NCI-H1092 (cell line): Measurements from ENCODE around the gene RNASE7.
"Not testable (repeated sequence)": the region's sequence is repeated elsewhere in the genome, so short reads cannot be mapped to it uniquely, and the experiment has no call there.

Experiments
- DNase-seq: peaks from one replicate; lab custom pipeline; 2025; lab: John Stamatoyannopoulos, UW

Gene RNASE7

DNA sequence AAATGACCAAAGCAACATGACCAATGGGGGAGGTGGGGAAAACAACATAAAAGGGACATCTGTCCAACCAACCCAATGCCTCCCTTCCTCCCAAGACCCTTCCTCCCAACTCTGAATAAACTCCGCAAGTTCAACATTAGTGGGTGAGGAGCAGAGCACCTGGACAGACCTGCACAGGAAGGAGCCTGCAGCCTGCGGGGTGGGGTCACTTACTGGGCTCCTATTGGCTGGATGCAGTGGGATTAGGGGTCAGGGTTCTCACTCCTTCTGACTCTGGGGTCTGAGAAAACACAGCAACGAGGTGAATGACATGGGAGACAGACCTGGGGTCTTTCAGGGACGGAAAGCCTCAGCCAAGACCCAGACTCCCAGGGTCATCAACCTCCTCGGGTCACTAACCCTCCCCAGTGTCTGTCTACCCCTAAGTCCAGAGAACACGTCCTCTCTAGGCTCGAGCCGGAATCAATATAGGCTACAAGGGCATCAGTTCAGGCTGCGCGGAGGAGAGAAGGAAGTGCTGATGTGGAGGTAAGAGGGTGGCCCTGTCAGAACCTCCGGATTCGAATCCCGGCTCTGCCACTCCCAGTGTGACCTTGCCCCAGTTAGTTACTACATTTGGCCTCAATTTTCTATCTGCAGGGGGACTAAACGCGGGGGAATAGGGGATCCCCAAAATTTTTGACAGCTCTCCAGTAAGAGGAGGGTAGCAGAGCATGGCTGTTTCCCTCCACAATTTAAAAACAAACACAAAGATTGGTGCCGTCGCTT lies 18.2 kb upstream of the RNASE7 start:
- DNase-seq = no peak

DNA sequence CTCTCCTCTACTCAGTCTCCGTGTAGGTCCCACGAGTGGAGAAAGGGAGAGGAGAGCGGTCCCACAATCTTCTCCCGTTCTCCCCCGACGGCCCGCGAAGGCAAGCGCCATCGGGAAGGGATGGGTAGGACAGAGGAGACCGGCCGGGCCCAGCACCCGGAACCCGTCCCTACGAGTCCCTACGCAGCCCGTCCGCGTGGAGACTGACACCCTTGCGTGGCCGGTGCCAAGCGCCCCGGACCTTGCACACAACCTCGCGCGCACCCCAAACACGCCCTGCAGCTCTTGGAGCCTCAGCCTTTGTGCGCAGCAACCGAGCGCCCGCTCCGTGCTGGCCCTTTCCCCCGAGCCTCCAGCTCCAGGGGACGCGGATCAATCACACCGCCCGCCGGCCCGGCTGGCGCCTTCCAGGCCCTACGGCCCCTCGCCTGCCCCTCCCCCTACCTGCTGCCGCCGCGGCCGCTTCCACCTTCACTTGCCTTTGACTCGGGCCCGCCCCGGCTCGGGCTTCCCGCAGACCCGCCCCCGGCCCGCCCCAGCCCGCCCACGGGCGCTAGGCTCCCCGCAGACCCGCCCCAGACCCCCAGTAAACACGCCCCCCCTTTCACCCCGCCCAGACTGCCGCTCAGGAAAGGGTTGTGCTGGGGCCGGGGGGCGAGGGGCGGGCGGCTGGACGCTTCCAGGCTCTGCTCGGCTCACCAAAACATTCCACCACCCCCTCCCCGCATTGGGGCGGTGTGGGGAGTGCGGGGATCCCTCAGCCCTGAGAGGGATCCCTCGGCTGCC lies 17.4 kb upstream of the RNASE7 start, which contains the start of gene NDRG2:
TSS of gene NDRG2 (minus strand) at position 477 of the 786 bp plus-strand sequence. CDS start 1,746 bp downstream, outside the sequence.
- peak; percentile 28 for DNase-seq

GRCh38 chr14:21025371-21026273 lies 16.5 kb upstream of the RNASE7 start:
- no peak for DNase-seq

GRCh38 chr14:21026274-21026987 lies 15.7 kb upstream of the RNASE7 start:
- DNase-seq = no peak

DNA sequence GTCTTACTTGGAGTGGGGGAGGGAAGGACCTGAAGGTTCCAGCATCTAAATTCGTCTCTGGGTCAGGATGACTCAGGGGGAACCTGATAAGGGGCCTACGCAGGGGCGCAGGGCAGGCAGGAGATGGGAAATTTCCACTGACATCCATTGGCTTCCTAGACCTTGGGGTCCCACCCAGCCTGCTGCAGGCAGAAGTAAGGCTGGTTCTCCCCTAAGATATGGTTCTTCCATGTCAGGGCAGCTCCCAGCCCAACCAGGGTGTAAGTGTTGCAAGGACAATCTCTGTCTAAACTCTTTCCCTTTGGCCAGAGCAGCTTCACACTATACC lies 15.2 kb upstream of the RNASE7 start:
- DNase-seq = no peak

GRCh38 chr14:21029917-21030316 lies 12.2 kb upstream of the RNASE7 start, which contains the start of gene TPPP2:
TSS of gene TPPP2 (plus strand) at chr14:21030217. CDS start at chr14:21030582, 365 bp downstream.
- DNase-seq = no peak

- DNase-seq = no peak
Measured at GRCh38 chr14:21030531-21030930, 11.6 kb upstream of the RNASE7 start.

DNA sequence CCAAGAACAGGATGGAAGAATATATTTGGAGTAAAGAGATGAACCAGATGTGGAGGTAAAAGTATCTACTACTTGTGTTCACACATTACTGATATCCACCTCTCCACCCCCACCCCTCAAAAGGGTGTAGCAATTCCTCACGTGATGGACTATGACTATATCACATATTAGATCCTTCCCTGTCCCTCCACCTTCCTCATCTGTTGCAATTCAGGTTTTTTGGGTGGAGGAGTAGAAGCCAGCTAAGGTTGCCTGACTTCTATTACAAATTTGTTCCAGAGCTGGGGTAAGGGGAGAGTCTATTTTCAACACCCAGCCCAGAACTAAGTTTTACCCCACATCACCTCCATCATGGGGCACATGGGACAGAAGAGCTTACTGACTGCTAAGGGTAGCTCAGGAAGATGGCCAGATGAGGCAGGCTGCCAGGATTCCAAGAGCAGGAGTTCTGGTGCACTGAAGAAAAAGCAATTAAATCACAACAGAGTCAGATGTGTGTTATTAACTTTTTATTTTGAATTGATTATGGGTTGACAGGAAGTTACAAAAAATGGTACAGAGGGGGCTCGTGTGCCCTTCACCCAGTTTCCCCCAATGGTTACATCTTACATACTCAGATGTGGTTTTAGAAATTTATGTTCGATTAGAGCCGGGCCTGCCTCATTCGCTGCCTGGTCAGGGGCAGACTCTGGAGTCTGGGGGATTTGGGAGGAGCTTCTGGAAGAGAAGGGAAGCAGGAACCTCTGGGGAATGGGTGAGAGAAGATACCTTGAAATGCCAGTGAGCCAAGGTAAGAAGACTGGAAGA lies 9.6 kb upstream of the RNASE7 start:
- no peak for DNase-seq

DNA sequence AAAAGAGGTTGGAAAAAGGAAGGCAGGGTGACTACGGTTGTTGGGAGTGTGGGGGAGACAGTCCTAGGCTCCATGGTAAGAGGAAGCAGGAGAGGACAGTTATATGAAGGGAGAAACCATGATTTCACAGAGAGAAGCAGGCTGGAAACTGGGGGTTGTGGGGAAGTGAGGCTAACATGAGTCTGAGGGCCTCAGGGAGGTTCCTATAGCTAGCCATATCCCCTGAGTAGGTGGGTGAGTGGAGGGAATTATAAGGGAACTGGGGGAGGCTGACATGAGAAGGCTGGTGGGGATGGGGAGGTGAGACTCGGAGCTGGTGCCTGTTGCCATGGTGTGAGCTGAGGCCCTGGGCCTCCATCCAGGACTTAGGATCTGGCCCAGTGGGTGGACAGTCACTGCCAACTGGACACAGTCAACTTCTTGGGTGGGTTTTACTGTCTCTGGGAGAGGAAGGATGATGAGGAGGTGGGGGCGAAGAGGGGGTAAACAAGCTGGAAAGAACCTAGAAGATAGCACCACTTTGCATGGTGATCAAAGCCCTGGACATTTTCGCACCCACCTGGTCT lies 8.9 kb upstream of the RNASE7 start:
- DNase-seq = no peak

- no peak for DNase-seq
Measured at GRCh38 chr14:21034707-21035106, 7.5 kb upstream of the RNASE7 start, which contains the start of gene RNASE13. TSS of gene RNASE13 (minus strand) at chr14:21034807. CDS start at chr14:21034288, 519 bp downstream.

GRCh38 chr14:21036751-21037150 lies 5.4 kb upstream of the RNASE7 start:
- no peak for DNase-seq

- DNase-seq = no peak
Measured at GRCh38 chr14:21037156-21037555, 5.0 kb upstream of the RNASE7 start.

DNA sequence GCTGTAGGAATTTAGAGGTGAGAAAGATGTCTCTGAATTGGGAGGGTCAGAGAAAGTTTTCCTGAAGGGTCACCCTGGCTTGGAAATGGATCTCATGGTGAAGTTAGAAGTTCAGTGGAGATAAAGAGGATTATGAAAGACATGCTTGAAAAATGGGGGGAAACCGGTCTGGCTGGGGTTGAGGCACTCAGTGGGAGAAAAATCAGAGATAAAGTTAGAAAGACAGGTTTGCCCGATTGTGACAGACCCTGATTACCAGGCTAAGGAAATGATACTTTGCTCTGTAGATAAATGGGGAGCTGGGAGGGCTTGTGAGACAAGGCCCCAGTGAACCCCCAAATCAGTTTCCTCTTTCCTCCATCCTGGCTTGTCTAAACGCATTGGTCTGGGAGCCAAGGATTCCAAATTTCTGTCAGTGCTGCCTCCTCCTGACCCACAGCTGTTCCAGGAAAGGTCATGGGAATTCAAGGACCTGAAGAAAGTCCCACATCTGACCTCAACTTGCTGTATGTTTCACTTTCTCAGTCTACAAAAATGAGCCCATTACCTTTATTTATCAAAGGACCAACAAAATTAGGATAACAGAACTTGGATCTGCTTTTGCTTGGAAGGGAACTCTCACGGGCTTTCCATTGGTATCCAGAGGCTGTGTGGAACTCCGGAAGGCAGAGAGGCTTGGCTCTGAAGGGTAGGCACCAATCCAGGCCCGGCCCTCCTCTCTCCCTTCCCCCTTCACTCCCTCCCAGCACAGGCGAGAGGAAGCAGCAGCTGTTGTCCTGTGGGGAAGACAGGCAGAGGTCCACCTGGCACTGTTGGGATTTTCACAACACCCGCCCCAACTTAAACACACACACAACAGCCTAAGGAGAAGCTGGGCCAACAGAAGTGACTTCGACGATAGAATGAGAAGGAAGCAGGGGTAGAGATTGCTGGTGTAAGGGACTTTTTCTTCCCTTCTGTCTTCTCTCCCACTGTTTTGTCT lies 3.4 kb upstream of the RNASE7 start:
- peak; percentile 14 for DNase-seq

DNA sequence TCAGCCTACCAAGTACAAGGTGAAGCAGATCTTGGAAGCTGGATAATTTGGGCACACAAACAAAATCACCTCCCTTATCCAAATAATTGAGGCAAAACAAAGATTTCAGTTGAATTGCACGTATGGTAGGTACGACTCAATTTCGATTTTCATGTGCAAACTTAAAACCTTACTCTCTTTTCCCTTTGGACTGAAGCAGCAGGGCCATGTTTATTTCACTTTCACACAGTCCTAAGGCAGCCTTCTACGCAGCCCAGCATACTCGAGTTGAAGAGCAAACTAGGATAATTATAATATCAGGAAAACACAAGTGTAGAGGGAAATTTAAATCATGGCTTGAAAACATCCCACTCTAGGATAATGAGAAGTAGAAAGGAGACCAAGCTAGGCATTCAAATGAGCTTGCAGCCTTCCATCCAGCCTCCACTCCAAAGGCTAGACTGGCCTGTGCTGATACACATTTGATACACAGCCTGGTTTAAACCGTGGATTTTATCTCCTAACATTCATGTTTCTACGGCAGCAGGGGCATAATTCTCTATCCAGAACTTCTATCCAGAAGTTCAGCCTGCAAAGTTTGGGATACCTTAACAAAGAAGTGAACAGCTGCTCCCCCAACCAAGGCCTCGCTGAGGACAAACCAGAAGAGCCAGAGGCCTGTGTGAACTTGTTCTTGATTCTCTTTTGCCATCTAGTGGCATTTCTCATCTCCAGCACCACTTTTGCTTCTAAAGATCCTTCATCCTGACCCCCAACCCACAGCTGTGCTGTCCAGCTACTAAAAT lies 2.4 kb upstream of the RNASE7 start:
- peak; percentile 28 for DNase-seq

DNA sequence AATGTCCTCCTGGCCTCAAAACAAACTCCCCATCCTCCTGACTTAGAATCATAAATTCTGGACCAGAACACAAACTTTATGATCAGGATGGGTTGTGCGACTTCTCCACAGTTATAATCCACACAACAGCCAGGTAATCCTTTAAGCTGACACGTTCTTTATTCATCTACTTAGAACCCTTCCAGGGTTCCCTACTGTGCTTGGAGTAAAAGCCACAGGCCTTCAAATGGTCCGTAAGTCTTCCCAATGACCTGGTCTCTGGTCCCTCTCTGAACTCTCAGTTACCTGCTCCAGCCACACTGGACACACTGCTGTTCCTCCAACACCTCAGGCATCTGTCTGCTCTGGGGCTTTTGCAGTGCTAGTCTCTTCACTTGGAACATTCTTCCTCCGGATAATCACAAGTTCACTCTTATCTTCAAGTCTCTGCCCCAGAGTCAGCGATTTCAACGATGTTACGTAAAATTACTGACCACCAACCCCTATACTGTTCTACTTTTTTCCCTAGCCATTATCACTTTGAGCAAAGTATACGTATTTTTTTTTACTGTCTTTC lies 1.7 kb upstream of the RNASE7 start:
- no peak for DNase-seq

GRCh38 chr14:21040941-21041340 lies 1.2 kb upstream of the RNASE7 start:
- DNase-seq = not testable (repeated sequence)

- no peak for DNase-seq
Measured at GRCh38 chr14:21042918-21043317, 756 bp downstream of the RNASE7 start.
